WERI-Rb-1 (cell line): ENCODE results near the gene EYA2.

Source experiments
- DNase-seq: peaks from one replicate; pipeline ENCODE4 v3.0.0-alpha.2; 2020
- H3K27ac ChIP-seq: fragments of 250-450 bp; sonication (Bioruptor Pico); 2 replicates; pipeline ENCODE4 v1.5.1; 2020; ENCODE audit warnings: mild to moderate bottlenecking, moderate library complexity
- H3K27me3 ChIP-seq: fragments of 250-450 bp; sonication (Bioruptor Pico); 2 replicates; pipeline ENCODE4 v1.5.1; 2021; ENCODE audit warnings: mild to moderate bottlenecking, low read depth, moderate library complexity; ENCODE audit not compliant: insufficient read depth, severe bottlenecking
- H3K36me3 ChIP-seq: fragments of 250-450 bp; sonication (Bioruptor Pico); 2 replicates; pipeline ENCODE4 v1.5.1; 2020; ENCODE audit warnings: mild to moderate bottlenecking, moderate library complexity
- H3K4me3 ChIP-seq: 2 replicates; pipeline ENCODE4 v1.5.1; 2011; ENCODE audit warnings: low read depth, mild to moderate bottlenecking, control low read depth, low read length
- H3K9me3 ChIP-seq: fragments of 250-450 bp; sonication (Bioruptor Pico); 2 replicates; pipeline ENCODE4 v1.5.1; 2021; ENCODE audit warnings: mild to moderate bottlenecking, moderate library complexity; ENCODE audit not compliant: severe bottlenecking
- TF ChIP-seq, protein P1 (sequence below): IDR thresholded peaks from 2 replicates; pipeline ENCODE4 v1.5.1; 2011; ENCODE audit warnings: low read depth, mild to moderate bottlenecking, control low read depth, inconsistent platforms, low read length

EYA2 gene

DNA sequence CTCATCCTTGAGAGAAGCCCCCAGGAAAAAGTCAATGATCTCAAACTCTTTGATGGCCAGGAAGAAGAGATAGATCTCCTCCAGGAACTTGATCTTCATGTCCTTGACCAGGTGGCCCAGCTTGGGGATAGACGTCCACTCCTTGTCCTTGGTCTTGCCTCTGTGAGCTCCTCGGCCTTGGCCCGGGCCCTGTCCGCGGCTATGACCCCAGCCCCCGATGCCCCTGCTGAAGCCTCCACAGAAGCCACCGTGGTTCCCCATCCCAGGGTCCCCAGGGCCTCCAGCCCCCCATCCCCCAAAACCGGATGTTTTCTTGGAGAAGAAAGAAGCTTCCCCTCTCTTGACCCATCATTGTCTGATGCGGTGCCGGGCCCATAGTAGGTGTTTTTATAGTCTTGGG lies 266.8 kb downstream of the EYA2 start:
- Histone ChIP-seq H3K36me3 (peaks cover 47% of the 10 kb centered on the region), H3K4me3 (no peak overlapping the region), H3K27ac (no peak overlapping the region), H3K9me3 (no peaks in the 10 kb centered on the region), H3K27me3 (no peaks in the 10 kb centered on the region)
- no peak for DNase-seq
- TF ChIP-seq, protein P1, sequence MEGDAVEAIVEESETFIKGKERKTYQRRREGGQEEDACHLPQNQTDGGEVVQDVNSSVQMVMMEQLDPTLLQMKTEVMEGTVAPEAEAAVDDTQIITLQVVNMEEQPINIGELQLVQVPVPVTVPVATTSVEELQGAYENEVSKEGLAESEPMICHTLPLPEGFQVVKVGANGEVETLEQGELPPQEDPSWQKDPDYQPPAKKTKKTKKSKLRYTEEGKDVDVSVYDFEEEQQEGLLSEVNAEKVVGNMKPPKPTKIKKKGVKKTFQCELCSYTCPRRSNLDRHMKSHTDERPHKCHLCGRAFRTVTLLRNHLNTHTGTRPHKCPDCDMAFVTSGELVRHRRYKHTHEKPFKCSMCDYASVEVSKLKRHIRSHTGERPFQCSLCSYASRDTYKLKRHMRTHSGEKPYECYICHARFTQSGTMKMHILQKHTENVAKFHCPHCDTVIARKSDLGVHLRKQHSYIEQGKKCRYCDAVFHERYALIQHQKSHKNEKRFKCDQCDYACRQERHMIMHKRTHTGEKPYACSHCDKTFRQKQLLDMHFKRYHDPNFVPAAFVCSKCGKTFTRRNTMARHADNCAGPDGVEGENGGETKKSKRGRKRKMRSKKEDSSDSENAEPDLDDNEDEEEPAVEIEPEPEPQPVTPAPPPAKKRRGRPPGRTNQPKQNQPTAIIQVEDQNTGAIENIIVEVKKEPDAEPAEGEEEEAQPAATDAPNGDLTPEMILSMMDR, result no peak

DNA sequence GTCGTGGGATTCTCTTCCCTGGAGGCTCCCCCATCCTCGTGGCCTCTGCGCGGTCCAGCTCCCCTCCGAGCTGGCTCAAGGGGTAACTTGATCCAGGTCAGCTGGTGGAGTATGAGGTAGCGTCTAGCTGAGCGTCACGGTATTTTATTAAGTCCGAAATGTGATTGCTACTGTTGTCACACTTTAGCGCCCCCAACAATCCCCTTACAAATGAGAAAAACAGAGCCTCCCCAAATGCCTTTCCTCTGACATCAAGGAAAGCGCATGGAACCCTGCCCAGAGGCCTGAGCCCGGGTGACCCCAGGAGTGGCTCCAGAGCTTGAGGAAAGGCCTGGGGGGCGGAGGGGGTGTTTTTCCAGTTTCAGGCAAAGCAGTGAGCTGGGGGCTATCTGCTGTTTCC lies 269.5 kb downstream of the EYA2 start:
- DNase-seq, result no peak
- TF ChIP-seq, protein P1, result no peak
- H3K27me3 ChIP-seq, result no peaks in the 10 kb centered on the region
- H3K27ac ChIP-seq, result no peak overlapping the region
- H3K36me3 ChIP-seq, result peaks cover 54% of the 10 kb centered on the region
- no peaks in the 10 kb centered on the region for H3K9me3 ChIP-seq
- no peak overlapping the region for H3K4me3 ChIP-seq

DNA sequence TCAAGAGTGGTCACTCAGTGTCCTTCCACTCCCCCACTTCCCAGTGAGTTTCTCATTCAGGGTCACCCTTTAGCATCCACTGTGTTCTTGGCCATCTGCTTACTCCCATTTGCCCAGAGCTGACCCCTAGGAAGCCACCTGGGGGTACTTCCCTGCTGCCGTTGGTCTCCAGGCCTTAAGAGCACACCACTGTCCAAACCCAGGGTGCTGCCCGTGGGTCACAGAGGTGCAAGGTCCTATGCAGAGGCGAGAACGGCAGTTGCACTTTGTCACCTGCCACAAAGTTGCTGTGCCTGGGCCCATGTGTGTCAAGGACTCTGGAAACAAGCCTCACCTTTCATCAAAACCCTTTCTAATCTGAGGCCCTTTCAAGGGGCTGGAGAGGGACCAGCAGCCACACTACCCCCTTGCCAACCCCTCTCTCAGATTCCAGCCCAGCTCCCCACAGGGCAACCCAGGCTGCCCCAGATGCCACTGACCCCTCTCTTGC lies 270.8 kb downstream of the EYA2 start:
- Histone ChIP-seq H3K36me3 (peaks cover 62% of the 10 kb centered on the region), H3K9me3 (no peaks in the 10 kb centered on the region), H3K4me3 (no peak overlapping the region), H3K27me3 (no peaks in the 10 kb centered on the region), H3K27ac (no peak overlapping the region)
- TF ChIP-seq, protein P1, result no peak
- DNase-seq, result no peak

DNA sequence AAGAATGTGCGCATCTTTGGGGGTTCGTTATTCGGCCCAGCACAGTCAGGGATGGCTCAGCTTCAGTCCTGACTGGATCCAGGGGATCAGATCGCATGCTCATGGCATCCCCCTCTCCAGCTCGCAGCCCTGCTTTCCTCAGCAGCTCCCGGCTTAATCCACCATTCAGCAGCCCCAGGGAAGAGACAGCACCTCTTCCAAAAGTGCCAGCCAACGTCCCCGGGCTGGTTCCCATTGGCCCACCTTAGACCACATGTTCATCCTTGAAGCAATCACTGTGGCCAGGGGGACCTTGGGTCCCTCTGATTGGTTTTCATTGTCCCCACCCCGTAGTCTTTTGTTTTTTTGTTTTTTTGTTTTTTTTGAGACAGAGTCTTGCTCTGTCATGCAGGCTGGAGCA lies 273.2 kb downstream of the EYA2 start:
- Histone ChIP-seq H3K9me3 (no peaks in the 10 kb centered on the region), H3K36me3 (peaks cover 61% of the 10 kb centered on the region), H3K27ac (no peak overlapping the region), H3K4me3 (no peak overlapping the region), H3K27me3 (no peaks in the 10 kb centered on the region)
- TF ChIP-seq, protein P1, result no peak
- no peak for DNase-seq

DNA sequence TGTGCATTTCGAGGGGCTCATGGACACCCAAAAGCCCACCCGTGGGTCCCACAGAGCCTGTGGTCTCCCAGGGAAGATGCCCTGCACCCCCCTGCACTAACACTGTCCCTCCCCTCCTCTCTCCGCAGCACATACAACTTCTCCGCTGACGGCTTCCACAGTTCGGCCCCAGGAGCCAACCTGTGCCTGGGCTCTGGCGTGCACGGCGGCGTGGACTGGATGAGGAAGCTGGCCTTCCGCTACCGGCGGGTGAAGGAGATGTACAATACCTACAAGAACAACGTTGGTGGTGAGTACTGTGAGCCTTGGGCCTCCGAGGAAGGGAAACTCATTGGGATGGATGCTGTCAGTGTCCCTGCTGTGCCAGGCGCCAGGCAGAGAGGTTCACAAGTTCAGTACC lies 277.9 kb downstream of the EYA2 start:
- Histone ChIP-seq H3K4me3 (no peak overlapping the region), H3K27ac (no peak overlapping the region), H3K9me3 (no peaks in the 10 kb centered on the region), H3K27me3 (no peaks in the 10 kb centered on the region), H3K36me3 (peaks cover 72% of the 10 kb centered on the region)
- DNase-seq, result no peak
- TF ChIP-seq, protein P1, result no peak

DNA sequence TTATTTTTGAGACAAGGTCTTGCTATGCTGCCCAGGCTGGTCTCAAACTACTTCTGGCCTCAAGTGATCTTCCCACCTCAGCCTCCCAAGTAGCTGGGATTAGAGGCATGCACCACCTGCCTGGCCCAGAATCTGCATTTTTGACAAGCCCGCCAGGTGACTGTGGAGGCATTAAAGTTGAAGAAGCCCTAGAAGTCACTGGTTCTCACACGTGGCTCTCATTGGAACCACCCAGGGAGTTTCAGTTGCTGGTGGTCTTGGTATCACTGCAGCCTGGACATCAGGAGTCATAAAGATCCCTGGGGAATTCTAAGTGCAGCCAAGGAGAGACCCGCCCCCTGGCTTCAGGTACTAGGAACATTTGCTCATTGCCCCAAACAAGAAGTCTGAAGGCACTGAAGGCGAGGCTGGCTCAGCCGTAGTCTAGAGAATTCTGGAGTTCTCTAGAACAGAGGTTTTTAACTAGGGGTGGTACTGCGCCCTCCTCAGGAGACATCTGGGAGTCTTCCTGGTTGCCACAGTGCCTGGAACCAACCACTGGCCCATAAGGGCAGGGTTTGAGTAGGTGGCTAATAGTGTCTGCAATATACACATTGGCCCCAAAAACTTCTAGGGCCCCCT lies 279.1 kb downstream of the EYA2 start:
- DNase-seq, result no peak
- Histone ChIP-seq H3K36me3 (peaks cover 75% of the 10 kb centered on the region), H3K4me3 (no peak overlapping the region), H3K27ac (no peak overlapping the region), H3K9me3 (no peaks in the 10 kb centered on the region), H3K27me3 (no peaks in the 10 kb centered on the region)
- TF ChIP-seq, protein P1, result no peak
